CD4-positive, alpha-beta memory T cell (primary cell): ENCODE measurements around the gene RELT. TPM values are rescaled to one million over a fixed set of nuclear protein-coding genes. Genes with fewer than 3 reads are reported as not detected.
A peak's percentile ranks its signal among the peaks of the same experiment; 100 is the strongest.

Experiments
- CTCF ChIA-PET: fragments of 350-600 bp; sonication (Branson Sonifier 250); formaldehyde crosslinking; loops from one replicate; lab custom pipeline; 2021; ENCODE audit warnings: inconsistent platforms; ENCODE audit not compliant: partially characterized antibody; lab: Charles Lee
- POLR2A ChIA-PET: fragments of 350-600 bp; sonication (Branson Sonifier 250); formaldehyde crosslinking; loops from one replicate; lab custom pipeline; 2021; ENCODE audit not compliant: partially characterized antibody; lab: Charles Lee
- DNase-seq, 5 donors: peaks; one replicate each; pipeline versions ENCODE4 v3.0.0 to v3.0.0-alpha.2; 2020 to 2022; ENCODE audit warnings: mixed read lengths in 1 of 5
- H3K27ac ChIP-seq: one replicate; pipeline ENCODE4 v1.7.0; 2013; ENCODE audit warnings: low read depth, low read length
- H3K27me3 ChIP-seq: 2 replicates; pipeline ENCODE4 v1.7.0; 2013; ENCODE audit warnings: mild to moderate bottlenecking, low read length, moderate library complexity; ENCODE audit not compliant: insufficient read depth
- H3K36me3 ChIP-seq: 2 replicates; pipeline ENCODE4 v1.7.0; 2013; ENCODE audit warnings: mild to moderate bottlenecking, low read length, moderate library complexity; ENCODE audit not compliant: insufficient read depth
- H3K4me1 ChIP-seq: 2 replicates; pipeline ENCODE4 v1.7.0; 2013; ENCODE audit warnings: mild to moderate bottlenecking, low read length, moderate library complexity; ENCODE audit not compliant: insufficient read depth
- H3K4me3 ChIP-seq, 2 donors: one replicate each; pipeline ENCODE4 v1.7.0; 2013; ENCODE audit warnings: low read length in 2 of 2, mild to moderate bottlenecking in 1 of 2
- H3K9me3 ChIP-seq, 2 donors: one replicate each; pipeline ENCODE4 v1.7.0; 2013; ENCODE audit warnings: low read length in 2 of 2, control low read depth in 1 of 2; ENCODE audit not compliant: control insufficient read depth in 1 of 2
- H3K27ac Mint-ChIP-seq, 7 donors: one replicate each; pipeline ENCODE4 v1.8.0; 2020 to 2021; ENCODE audit warnings: mixed read lengths in 7 of 7, mild to moderate bottlenecking in 6 of 7, inconsistent platforms in 3 of 7, moderate library complexity in 3 of 7
- H3K27me3 Mint-ChIP-seq, 2 donors: one replicate each; pipeline ENCODE4 v1.8.0; 2020 to 2021; ENCODE audit warnings: mixed read lengths in 2 of 2
- H3K36me3 Mint-ChIP-seq, 2 donors: one replicate each; pipeline ENCODE4 v1.8.0; 2020 to 2021; ENCODE audit warnings: mixed read lengths in 2 of 2, inconsistent platforms in 1 of 2, mild to moderate bottlenecking in 1 of 2
- H3K4me1 Mint-ChIP-seq, 4 donors: one replicate each; pipeline ENCODE4 v1.8.0; 2020 to 2021; ENCODE audit warnings: mixed read lengths in 4 of 4, mild to moderate bottlenecking in 1 of 4
- H3K4me3 Mint-ChIP-seq, 8 donors: one replicate each; pipeline ENCODE4 v1.8.0; 2020 to 2021; ENCODE audit warnings: mixed read lengths in 8 of 8, mild to moderate bottlenecking in 7 of 8, moderate library complexity in 6 of 8, inconsistent platforms in 3 of 8
- H3K9me3 Mint-ChIP-seq, 8 donors: one replicate each; pipeline ENCODE4 v1.8.0; 2020 to 2021; ENCODE audit warnings: mixed read lengths in 8 of 8, mild to moderate bottlenecking in 5 of 8, inconsistent platforms in 3 of 8, moderate library complexity in 1 of 8
- intact Hi-C: fragments of 100-400 bp; cut with micrococcal nuclease; formaldehyde crosslinking; loops from one replicate; pipeline ENCODE4 v1.15.1; 2023
- polyA plus RNA-seq, 2 donors: library from polyadenylated mRNA; unstranded; fragments of 300-500 nt; fragmentation: Illumina TruSeq; gene quantifications; one replicate each; pipeline ENCODE4 v1.2.3, GENCODE V29; 2021
- total RNA-seq, 2 experiments: library from RNA; stranded (reverse); gene quantifications; one replicate each; pipeline ENCODE4 v1.2.3, GENCODE V29; 2021

Gene RELT
- total and polyA plus RNA-seq, 4 experiments from 2014 or later = 2.2 to 12.9 (median 8.6) TPM

DNA sequence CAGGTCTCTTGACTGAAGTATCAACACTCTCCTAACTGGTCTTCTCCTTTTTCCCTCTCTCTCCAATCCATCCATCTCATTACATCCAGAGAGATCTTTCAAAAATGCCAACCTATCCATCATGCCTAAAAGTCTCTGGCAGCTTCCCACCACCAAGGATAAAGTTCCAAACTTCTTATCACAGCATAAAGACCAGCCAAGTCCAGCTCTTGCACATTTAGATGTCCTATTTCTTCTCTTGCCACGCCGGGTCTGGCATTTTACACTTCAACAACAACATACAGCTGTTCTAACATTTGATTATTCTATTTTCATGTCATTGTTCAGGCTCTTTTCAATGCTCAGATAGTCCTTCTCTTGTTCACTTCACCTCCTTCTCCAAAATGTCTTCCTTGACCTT lies 70.6 kb downstream of the RELT start:
- Histone ChIP-seq H3K4me1 (no peaks in the 10 kb centered on the region), H3K4me3 (no peak overlapping the region), H3K27ac (no peak overlapping the region), H3K36me3 (no peaks in the 10 kb centered on the region), H3K27me3 (no peaks in the 10 kb centered on the region), H3K9me3 (no peaks in the 10 kb centered on the region)
- peaks cover 0 to 1% of the 10 kb centered on the region in 2 donors for H3K36me3 Mint-ChIP-seq
- ChIA-PET POLR2A (no interaction called here), CTCF (interaction anchor here (0.6 to 1.6 kb wide), 2 partner anchors 14 to 96 kb away, joined by 3 to 4 read pairs; no protein-coding TSS in a partner anchor)
- H3K9me3 Mint-ChIP-seq = no peaks in the 10 kb centered on the region
- no peaks in the 10 kb centered on the region for H3K27me3 Mint-ChIP-seq
- intact Hi-C loops = no loop called here
- no peak for DNase-seq
- peaks cover 0 to 10% (median 4%) of the 10 kb centered on the region in 4 donors for H3K4me1 Mint-ChIP-seq
- peak overlapping the region in 1 of 7 donors; percentile 31 for H3K27ac Mint-ChIP-seq
- H3K4me3 Mint-ChIP-seq = no peak overlapping the region

Other genes with a start within 250 kb of the RELT start
- gene FCHSD2, start 234.1 kb upstream of the RELT start, total RNA-seq = 10 to 100 TPM; 47.1 to 52.0 TPM
- 10 to 100 TPM in 1 of 2 donors, 1 to 10 TPM in 1; 9.5 to 22.4 TPM for gene FCHSD2, start 234.1 kb upstream of the RELT start, polyA plus RNA-seq
- gene P2RY2, start 158.1 kb upstream of the RELT start, total RNA-seq = not detected
- gene P2RY2, start 158.1 kb upstream of the RELT start, polyA plus RNA-seq = not detected
- gene P2RY6, start 104.1 kb upstream of the RELT start, total RNA-seq = under 1 TPM; 0.61 to 0.87 TPM
- gene P2RY6, start 104.1 kb upstream of the RELT start, polyA plus RNA-seq = not detected
- under 1 TPM in 1 of 2 experiments, not detected in 1; 0.23 TPM for gene ARHGEF17, start 68.1 kb upstream of the RELT start, total RNA-seq
- gene ARHGEF17, start 68.1 kb upstream of the RELT start, polyA plus RNA-seq = not detected
- 10 to 100 TPM; 21.9 to 22.7 TPM for gene FAM168A, start 221.7 kb downstream of the RELT start, total RNA-seq
- gene FAM168A, start 221.7 kb downstream of the RELT start, polyA plus RNA-seq = 1 to 10 TPM in 1 of 2 donors, under 1 TPM in 1; 0.61 to 3.5 TPM